Astrocyte (in vitro differentiated cells and primary cell): ENCODE data around the gene OMG.

Experiments used
- EZH2 ChIP-seq: IDR thresholded peaks from 2 replicates; pipeline ENCODE4 v1.6.1; 2012; ENCODE audit warnings: mild to moderate bottlenecking, low read length, inconsistent platforms; ENCODE audit not compliant: insufficient read depth
- TF ChIP-seq, protein P1 (sequence below): IDR thresholded peaks from 2 replicates; pipeline ENCODE4 v1.5.1; 2011; ENCODE audit warnings: low read depth, mild to moderate bottlenecking, inconsistent platforms, low read length, moderate library complexity; ENCODE audit not compliant: insufficient read depth

DNA sequence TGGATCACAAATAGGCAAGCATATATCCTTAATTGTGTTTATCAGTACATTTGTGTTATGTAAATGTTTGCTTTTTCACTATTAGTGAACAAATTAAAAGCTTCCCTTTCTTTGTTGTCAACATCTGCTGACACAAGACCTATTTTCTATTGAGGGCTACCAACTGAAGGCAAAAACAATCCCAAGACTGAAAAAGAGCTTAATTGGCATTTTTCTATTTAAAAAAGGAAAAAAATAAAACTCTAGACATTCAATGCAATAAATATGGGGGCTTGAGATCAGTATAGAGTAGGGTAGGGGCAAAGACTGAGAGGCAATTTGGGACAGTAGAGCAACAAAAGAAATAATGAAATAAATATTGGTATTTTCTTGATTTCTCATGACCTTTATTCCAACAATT is 24.2 kb downstream of the OMG start:
- TF ChIP-seq, protein P1, sequence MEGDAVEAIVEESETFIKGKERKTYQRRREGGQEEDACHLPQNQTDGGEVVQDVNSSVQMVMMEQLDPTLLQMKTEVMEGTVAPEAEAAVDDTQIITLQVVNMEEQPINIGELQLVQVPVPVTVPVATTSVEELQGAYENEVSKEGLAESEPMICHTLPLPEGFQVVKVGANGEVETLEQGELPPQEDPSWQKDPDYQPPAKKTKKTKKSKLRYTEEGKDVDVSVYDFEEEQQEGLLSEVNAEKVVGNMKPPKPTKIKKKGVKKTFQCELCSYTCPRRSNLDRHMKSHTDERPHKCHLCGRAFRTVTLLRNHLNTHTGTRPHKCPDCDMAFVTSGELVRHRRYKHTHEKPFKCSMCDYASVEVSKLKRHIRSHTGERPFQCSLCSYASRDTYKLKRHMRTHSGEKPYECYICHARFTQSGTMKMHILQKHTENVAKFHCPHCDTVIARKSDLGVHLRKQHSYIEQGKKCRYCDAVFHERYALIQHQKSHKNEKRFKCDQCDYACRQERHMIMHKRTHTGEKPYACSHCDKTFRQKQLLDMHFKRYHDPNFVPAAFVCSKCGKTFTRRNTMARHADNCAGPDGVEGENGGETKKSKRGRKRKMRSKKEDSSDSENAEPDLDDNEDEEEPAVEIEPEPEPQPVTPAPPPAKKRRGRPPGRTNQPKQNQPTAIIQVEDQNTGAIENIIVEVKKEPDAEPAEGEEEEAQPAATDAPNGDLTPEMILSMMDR = no peak
- no peak for TF ChIP-seq EZH2
